Kidney epithelial cell (primary cell): ENCODE measurements around the gene DLGAP4. TPM values are rescaled to one million over a fixed set of nuclear protein-coding genes. Genes with fewer than 3 reads are reported as not detected.

Experiments
- DNase-seq: peaks from one replicate; pipeline ENCODE4 v3.0.0-alpha.2; 2010; ENCODE audit warnings: low read depth
- H3K27me3 ChIP-seq: 2 replicates; pipeline ENCODE4 v1.6.0; 2011; ENCODE audit warnings: low read length; ENCODE audit not compliant: control insufficient read depth, insufficient read depth
- H3K36me3 ChIP-seq: 2 replicates; pipeline ENCODE4 v1.5.1; 2011; ENCODE audit warnings: low read length; ENCODE audit not compliant: control insufficient read depth, insufficient read depth
- H3K4me3 ChIP-seq: 2 replicates; pipeline ENCODE4 v1.5.1; 2011; ENCODE audit warnings: low read depth, mild to moderate bottlenecking, control low read depth, low read length
- total RNA-seq: library from RNA; depleted of rRNA; stranded (reverse); fragments of >200 nt; gene quantifications from 2 replicates; pipeline ENCODE4 v1.2.3, GENCODE V29; 2015
- TF ChIP-seq, protein P1 (sequence below): IDR thresholded peaks from 2 replicates; pipeline ENCODE4 v1.5.1; 2011; ENCODE audit warnings: mild to moderate bottlenecking, moderate library complexity, low read length, control low read depth, inconsistent platforms; ENCODE audit not compliant: insufficient read depth, poor library complexity, severe bottlenecking

Gene DLGAP4
- total RNA-seq, 1 donor from 2014 or later = 78.4 TPM

DNA sequence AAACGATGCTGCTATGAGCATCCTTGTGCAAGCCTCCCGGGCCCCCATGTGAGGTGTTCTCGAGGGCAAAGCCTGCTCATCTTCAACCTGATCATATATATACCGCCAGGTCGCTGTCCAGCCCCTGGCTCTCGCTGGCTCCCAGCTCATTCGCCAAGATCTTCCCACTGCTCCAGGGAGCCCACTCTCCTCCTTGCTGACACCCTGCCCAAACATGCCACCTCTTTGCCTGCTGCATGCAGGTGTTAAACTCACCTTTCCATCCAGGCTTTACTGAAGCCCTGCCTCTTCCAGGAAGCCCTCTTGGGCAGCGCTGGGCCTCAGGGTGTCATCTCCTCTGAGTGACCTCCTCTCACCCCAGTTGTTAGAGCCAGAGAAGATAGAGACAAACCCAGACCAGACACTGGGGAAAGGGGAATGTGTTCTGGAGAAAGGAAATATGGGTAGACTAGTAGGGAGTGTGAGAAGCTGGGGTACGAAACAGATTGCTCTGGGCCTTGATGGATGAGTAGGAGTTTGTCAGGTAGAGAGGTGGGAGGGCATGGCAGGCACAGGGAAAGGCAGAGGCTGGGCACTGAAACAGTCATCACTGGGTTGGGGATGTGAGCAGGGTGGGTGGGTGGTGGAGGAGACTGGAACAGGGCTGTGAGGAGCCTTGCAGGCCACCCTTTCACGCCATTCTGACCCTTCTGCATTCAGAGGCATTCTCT, 1.2 kb upstream of the DLGAP4 start:
- H3K4me3 ChIP-seq = no peak overlapping the region
- no peaks in the 10 kb centered on the region for H3K36me3 ChIP-seq
- H3K27me3 ChIP-seq = peaks cover 61% of the 10 kb centered on the region
- TF ChIP-seq, protein P1, sequence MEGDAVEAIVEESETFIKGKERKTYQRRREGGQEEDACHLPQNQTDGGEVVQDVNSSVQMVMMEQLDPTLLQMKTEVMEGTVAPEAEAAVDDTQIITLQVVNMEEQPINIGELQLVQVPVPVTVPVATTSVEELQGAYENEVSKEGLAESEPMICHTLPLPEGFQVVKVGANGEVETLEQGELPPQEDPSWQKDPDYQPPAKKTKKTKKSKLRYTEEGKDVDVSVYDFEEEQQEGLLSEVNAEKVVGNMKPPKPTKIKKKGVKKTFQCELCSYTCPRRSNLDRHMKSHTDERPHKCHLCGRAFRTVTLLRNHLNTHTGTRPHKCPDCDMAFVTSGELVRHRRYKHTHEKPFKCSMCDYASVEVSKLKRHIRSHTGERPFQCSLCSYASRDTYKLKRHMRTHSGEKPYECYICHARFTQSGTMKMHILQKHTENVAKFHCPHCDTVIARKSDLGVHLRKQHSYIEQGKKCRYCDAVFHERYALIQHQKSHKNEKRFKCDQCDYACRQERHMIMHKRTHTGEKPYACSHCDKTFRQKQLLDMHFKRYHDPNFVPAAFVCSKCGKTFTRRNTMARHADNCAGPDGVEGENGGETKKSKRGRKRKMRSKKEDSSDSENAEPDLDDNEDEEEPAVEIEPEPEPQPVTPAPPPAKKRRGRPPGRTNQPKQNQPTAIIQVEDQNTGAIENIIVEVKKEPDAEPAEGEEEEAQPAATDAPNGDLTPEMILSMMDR = no peak
- DNase-seq = no peak

DNA sequence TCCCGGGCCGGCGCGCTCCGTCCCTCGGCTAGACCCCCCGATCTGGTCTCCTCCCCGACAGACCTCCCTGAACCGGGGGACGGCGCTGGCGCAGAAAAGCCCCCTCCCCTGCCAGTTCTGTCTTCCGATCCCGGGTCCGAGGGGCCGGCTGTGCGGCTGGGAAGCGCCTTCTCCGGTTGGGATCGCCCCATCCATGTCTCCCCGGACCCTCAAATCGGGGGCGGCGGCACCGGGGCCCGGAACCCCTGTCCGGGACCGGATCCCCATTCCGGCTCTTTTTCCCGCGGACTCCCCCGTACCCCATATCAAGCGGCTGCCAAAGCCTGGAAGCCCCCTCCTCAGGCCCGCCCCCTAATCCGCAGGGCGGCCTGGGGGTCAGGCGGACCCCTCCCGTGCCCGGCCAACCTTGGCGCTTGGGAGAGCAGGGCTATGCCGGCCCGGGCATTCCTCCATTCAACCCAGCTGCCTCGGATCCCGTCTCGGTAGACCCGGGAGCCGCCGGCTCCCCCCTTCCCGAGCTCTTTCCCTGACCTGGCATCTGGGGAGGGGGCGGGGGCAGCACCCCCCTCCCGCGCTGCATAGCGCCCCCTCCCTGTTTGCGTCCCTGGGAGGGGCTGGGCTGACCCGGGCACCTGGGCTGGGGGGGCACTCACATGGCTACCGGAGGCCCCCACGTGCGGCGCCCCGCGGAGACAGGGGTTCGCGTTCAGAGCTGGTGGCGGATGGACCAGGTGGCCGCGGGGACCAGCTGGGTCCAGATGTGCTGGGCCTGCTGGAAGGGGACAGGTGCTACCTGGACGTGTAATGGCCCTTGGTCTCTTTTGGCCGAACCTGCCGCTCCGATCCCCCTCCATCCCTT, 643 bp downstream of the DLGAP4 start:
- Histone ChIP-seq H3K4me3 (no peak overlapping the region), H3K36me3 (no peaks in the 10 kb centered on the region), H3K27me3 (peaks cover 69% of the 10 kb centered on the region)
- no peak for DNase-seq
- TF ChIP-seq, protein P1 = no peak

DNA sequence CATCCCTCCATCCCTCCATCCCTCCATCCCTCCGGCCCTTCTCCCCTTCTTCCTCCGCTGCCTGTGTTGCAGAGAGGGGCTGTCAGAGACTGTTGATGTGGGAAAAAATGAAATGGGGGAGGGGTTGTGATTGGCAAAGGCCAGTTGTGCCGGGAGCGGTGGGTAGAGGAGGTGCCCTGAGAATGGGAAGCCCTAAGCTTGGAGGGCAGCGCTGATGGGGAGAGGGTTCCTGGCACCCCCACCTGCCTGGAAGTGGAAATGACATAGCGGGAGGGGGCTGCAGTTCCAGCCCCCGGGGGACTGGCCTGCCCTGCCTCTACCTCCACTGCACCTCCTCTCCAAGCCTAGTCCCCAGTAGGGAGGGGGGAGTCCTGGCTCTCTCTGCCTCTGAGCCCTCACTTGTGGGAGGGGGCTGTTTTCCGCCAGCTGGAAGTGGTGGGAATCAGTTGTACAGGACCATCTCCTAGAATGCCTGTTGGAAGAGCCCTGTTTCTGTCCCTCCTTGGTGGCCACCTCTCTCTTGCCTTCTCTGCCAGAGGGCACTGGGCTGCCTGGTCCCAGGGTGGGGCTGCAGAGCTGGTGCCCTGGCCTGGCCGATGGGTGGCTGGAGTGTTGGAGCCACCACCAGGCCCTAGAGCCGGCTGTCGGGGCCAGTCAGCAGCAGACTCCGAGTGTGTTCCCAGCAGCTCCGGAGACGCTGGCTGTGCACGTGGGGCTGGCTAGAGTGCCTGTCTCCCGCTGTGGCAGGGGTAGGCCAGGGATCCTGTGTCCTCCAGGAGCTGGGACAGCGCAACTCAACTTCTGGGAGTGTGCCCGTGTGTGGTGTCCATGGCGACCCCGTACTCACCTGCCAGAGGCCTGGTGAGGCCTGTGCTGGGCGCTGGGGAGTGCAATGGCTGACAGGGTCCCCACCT, 1.5 kb downstream of the DLGAP4 start:
- H3K36me3 ChIP-seq = no peaks in the 10 kb centered on the region
- TF ChIP-seq, protein P1 = no peak
- peaks cover 74% of the 10 kb centered on the region for H3K27me3 ChIP-seq
- DNase-seq = no peak
- no peak overlapping the region for H3K4me3 ChIP-seq

DNA sequence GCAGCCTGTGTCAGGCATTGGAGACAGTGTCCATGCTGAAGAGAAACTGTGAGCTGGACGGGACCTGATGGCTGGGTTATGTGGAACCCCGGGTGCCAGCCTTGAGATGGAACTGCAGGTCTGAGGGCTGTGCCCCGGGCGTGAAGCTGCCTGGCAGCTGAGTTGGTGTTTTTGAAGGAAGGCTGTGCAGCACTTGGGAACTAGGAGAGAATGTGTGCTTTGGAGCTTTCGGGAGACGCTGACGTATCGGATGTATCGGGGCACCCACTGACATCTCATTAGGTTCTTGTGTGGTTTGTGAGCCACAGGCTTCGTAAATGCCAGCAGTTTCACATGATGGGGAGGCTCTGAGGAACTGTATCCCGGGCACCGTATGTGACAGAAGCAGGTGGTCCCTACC, 2.2 kb downstream of the DLGAP4 start:
- TF ChIP-seq, protein P1 = no peak
- Histone ChIP-seq H3K36me3 (no peaks in the 10 kb centered on the region), H3K27me3 (peaks cover 72% of the 10 kb centered on the region), H3K4me3 (no peak overlapping the region)
- DNase-seq = no peak

DNA sequence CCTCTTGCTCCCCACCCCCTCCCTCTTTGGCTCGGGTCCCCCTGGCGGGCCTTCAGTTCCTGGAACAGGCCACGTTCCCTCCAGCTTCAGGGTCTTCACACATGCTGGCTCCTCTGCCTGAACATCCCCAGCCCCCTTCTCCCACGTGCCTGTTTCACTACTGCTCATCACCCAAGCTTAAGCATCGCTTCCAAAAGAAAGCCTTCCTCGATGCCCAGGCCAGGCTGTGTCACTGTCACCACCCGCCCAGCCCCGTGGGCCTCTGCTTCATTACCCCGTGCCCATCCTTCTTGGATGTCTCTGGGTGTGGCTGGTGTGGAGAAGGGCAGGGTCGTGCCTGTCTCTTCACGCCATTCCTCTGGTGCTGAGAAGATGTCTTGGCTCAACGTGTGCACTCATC, 2.8 kb downstream of the DLGAP4 start:
- TF ChIP-seq, protein P1 = no peak
- Histone ChIP-seq H3K27me3 (peaks cover 69% of the 10 kb centered on the region), H3K4me3 (no peak overlapping the region), H3K36me3 (no peaks in the 10 kb centered on the region)
- no peak for DNase-seq
